SU-DHL-6 (cell line): Measurements from ENCODE around the gene TMEM38A.
"Not testable (repeated sequence)": the region's sequence is repeated elsewhere in the genome, so short reads cannot be mapped to it uniquely, and the experiment has no call there.

ENCODE experiments used
- H2AFZ ChIP-seq: fragments of 200-600 bp; sonication (generic); 2 replicates; pipeline ENCODE4 v1.6.1; 2014; ENCODE audit warnings: low read depth, mild to moderate bottlenecking, moderate library complexity, mixed read lengths, antibody characterized with exemption, low read length; ENCODE audit not compliant: severe bottlenecking
- H3F3A ChIP-seq: fragments of 200-600 bp; shearing (Covaris generic); 2 replicates; pipeline ENCODE4 v1.6.0; 2016; ENCODE audit warnings: antibody characterized with exemption, mild to moderate bottlenecking; ENCODE audit not compliant: insufficient read depth
- H3K27ac ChIP-seq: fragments of 200-600 bp; sonication (generic); 2 replicates; pipeline ENCODE4 v1.5.1; 2016; ENCODE audit warnings: low read depth, mild to moderate bottlenecking, low read length, moderate library complexity, mixed read lengths
- H3K27me3 ChIP-seq: fragments of 200-600 bp; sonication (generic), shearing (Covaris generic); 2 replicates; pipeline ENCODE4 v1.6.0; 2014; ENCODE audit warnings: mild to moderate bottlenecking, low read length
- H3K36me3 ChIP-seq: fragments of 200-600 bp; sonication (generic); 2 replicates; pipeline ENCODE4 v1.6.1; 2014; ENCODE audit warnings: mild to moderate bottlenecking, low read length, mixed read lengths
- H3K4me2 ChIP-seq: fragments of 300-600, 200-600 bp; shearing (Covaris generic), sonication (generic); 2 replicates; pipeline ENCODE4 v1.6.0; 2014; ENCODE audit warnings: low read length, low read depth, mild to moderate bottlenecking; ENCODE audit not compliant: poor library complexity, severe bottlenecking
- H3K4me3 ChIP-seq: fragments of 200-600 bp; sonication (generic); 2 replicates; pipeline ENCODE4 v1.5.1; 2014; ENCODE audit warnings: antibody characterized with exemption, low read length, mild to moderate bottlenecking, mixed read lengths; ENCODE audit not compliant: insufficient read depth, poor library complexity, severe bottlenecking
- H3K79me2 ChIP-seq: fragments of 200-600 bp; sonication (generic); 2 replicates; pipeline ENCODE4 v1.6.1; 2014; ENCODE audit warnings: mild to moderate bottlenecking, low read length, moderate library complexity; ENCODE audit not compliant: insufficient read depth
- H3K9ac ChIP-seq: fragments of 200-600 bp; sonication (generic); 2 replicates; pipeline ENCODE4 v1.7.0; 2014; ENCODE audit warnings: mild to moderate bottlenecking, low read length
- H3K9me2 ChIP-seq: fragments of 200-600 bp; sonication (generic); replicated peaks from 2 replicates; pipeline ENCODE4 v1.6.1; 2014; ENCODE audit warnings: low read length; ENCODE audit not compliant: insufficient read depth
- H3K9me3 ChIP-seq: fragments of 200-600 bp; sonication (generic); 2 replicates; pipeline ENCODE4 v1.6.1; 2014; ENCODE audit warnings: low read length, mixed read lengths; ENCODE audit not compliant: insufficient read depth
- H4K20me1 ChIP-seq: fragments of 200-600 bp; sonication (generic); 2 replicates; pipeline ENCODE4 v1.6.1; 2014; ENCODE audit warnings: low read depth, mild to moderate bottlenecking, antibody characterized with exemption, low read length, moderate library complexity, mixed read lengths
- EZH2phosphoT487 ChIP-seq: fragments of 200-600 bp; sonication (generic), shearing (Covaris generic); conservative IDR thresholded peaks from 2 replicates; pipeline ENCODE4 v1.6.1; 2018; ENCODE audit warnings: mild to moderate bottlenecking, antibody characterized with exemption, low read length, moderate library complexity, mixed read lengths
- TF ChIP-seq, protein P1 (sequence below): fragments of 200-600 bp; sonication (generic); IDR thresholded peaks from one replicate; pipeline ENCODE4 v1.5.1; 2017; ENCODE audit warnings: antibody characterized with exemption, mild to moderate bottlenecking, low read length, moderate library complexity; ENCODE audit not compliant: insufficient read depth, poor library complexity, severe bottlenecking

The TMEM38A gene

DNA sequence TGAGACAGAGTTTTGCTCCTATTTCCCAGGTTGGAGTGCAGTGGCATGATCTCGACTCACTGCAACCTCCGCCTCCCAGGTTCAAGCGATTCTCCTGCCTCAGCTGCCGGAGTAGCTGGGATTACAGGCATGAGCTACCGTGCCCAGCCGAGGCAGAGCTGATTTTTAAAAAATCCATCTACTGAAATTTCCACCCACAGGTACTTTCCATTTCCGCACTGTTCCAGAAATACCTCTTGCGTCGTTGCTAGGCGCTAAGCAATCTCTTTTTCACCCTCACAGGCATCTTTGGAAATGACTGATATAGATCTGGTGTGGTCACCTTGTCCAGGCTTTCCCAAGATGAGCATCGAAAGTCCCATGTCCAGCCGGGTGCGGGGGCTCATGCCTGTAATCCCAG, 9.4 kb downstream of the TMEM38A start:
- Histone ChIP-seq H3K36me3 (no peaks in the 10 kb centered on the region), H3K79me2 (peaks cover 7% of the 10 kb centered on the region), H3K9ac (no peak overlapping the region), H3K4me2 (no peak overlapping the region), H3K27ac (no peak overlapping the region), H3K4me3 (no peak overlapping the region), H3K27me3 (no peaks in the 10 kb centered on the region), H2AFZ (no peak overlapping the region), H3K9me3 (no peaks in the 10 kb centered on the region), H4K20me1 (no peaks in the 10 kb centered on the region), H3K9me2 (no peaks in the 10 kb centered on the region), H3F3A (no peaks in the 10 kb centered on the region)
- TF ChIP-seq, protein P1, sequence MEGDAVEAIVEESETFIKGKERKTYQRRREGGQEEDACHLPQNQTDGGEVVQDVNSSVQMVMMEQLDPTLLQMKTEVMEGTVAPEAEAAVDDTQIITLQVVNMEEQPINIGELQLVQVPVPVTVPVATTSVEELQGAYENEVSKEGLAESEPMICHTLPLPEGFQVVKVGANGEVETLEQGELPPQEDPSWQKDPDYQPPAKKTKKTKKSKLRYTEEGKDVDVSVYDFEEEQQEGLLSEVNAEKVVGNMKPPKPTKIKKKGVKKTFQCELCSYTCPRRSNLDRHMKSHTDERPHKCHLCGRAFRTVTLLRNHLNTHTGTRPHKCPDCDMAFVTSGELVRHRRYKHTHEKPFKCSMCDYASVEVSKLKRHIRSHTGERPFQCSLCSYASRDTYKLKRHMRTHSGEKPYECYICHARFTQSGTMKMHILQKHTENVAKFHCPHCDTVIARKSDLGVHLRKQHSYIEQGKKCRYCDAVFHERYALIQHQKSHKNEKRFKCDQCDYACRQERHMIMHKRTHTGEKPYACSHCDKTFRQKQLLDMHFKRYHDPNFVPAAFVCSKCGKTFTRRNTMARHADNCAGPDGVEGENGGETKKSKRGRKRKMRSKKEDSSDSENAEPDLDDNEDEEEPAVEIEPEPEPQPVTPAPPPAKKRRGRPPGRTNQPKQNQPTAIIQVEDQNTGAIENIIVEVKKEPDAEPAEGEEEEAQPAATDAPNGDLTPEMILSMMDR, result no peak
- no peak for TF ChIP-seq EZH2phosphoT487

DNA sequence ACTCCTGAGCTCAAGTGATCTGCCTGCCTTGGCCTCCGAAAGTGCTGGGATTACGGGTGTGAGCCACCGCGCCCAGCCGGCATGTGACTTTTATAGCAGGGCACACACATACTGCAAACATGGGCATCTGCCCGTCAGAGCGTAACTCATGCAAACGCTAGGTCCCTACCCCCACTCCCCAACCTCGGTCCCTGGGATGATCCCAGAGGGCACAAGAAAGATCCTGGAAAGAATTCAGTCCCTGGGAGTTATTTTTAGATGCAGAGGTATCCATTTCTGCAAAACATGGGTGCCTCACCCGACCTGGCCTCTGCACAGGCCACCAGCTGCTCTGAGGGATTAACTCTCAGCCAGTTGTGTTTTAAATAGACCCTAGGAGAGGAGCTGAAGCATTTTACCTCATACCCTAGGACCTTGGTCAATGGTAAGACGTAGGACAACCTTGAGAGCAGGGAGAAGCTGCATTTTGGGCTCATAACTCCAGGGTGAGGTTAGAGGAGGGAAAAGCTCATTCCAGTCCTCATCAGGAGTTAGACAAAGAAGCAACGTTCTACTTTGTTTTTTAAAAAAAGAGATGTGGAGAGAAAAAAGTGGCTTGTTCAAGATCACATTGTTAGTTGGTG, 10.8 kb downstream of the TMEM38A start:
- no peaks in the 10 kb centered on the region for H3K9me3 ChIP-seq
- no peak overlapping the region for H3K4me2 ChIP-seq
- no peaks in the 10 kb centered on the region for H4K20me1 ChIP-seq
- no peaks in the 10 kb centered on the region for H3K9me2 ChIP-seq
- H3K27me3 ChIP-seq, result no peaks in the 10 kb centered on the region
- H3K79me2 ChIP-seq, result peaks cover 9% of the 10 kb centered on the region
- no peak overlapping the region for H3K4me3 ChIP-seq
- no peak overlapping the region for H3K27ac ChIP-seq
- H3K9ac ChIP-seq, result no peak overlapping the region
- H3F3A ChIP-seq, result no peaks in the 10 kb centered on the region
- no peak overlapping the region for H2AFZ ChIP-seq
- H3K36me3 ChIP-seq, result no peaks in the 10 kb centered on the region
- TF ChIP-seq EZH2phosphoT487, result no peak
- TF ChIP-seq, protein P1, result no peak

DNA sequence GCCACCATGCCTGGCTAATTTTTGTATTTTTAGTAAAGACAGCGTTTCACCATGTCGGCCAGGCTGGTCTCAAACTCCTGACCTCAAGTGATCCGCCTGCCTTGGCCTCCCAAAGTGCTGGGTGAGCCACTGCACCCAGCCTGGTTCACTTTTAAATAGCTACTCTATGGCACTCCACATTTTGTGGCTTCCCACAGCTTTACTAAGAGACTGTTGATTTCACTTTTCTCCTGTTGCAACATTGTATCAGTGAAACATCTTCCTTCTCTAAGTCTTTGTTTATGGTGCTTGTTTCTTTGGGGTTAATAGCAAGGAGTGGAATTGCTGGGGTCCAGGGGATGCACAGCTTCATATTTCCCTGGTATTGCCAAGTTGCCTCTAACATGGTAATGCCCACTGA, 12.3 kb downstream of the TMEM38A start:
- peaks cover 15% of the 10 kb centered on the region; the same call in 1 of the 2 replicates for H3K79me2 ChIP-seq
- H3F3A ChIP-seq, result no peaks in the 10 kb centered on the region
- no peaks in the 10 kb centered on the region for H3K9me2 ChIP-seq
- TF ChIP-seq, protein P1, result no peak
- TF ChIP-seq EZH2phosphoT487, result no peak
- H3K27ac ChIP-seq, result no peak overlapping the region
- H3K4me3 ChIP-seq, result no peak overlapping the region
- H3K9me3 ChIP-seq, result no peaks in the 10 kb centered on the region
- no peak overlapping the region for H3K9ac ChIP-seq
- H4K20me1 ChIP-seq, result no peaks in the 10 kb centered on the region
- H2AFZ ChIP-seq, result no peak overlapping the region
- H3K4me2 ChIP-seq, result no peak overlapping the region
- H3K36me3 ChIP-seq, result no peaks in the 10 kb centered on the region
- H3K27me3 ChIP-seq, result no peaks in the 10 kb centered on the region

DNA sequence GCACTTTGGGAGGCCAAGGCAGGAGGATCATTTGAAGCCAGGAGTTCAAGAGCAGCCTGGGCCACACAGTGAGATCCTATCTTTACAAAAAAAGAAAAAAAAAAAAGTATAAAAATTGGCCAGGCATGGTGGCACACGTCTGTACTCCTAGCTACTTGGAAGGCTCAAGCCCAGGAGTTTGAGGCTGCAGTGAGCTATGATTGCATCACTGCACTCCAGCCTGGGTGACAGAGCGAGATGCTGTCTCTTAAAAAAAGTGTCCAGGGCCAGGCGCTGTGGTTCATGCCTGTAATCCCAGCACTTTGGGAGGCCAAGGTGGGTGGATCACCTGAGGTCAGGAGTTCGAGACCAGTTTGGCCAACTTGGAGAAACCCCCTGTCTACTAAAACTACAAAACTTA, 12.9 kb downstream of the TMEM38A start:
- H3K4me2 ChIP-seq, H3K27me3 ChIP-seq, H4K20me1 ChIP-seq, H2AFZ ChIP-seq, H3K27ac ChIP-seq, H3K9me2 ChIP-seq, H3K36me3 ChIP-seq, H3F3A ChIP-seq, H3K9me3 ChIP-seq, H3K9ac ChIP-seq, H3K4me3 ChIP-seq: not testable (repeated sequence)
- H3K79me2 ChIP-seq, result peaks cover 15% of the 10 kb centered on the region; the same call in 1 of the 2 replicates
